Chondrocyte (in vitro differentiated cells): ENCODE data around the gene EIPR1. TPM values are rescaled to one million over a fixed set of nuclear protein-coding genes. Genes with fewer than 3 reads are reported as not detected.
"Not testable (repeated sequence)": the region's sequence is repeated elsewhere in the genome, so short reads cannot be mapped to it uniquely, and the experiment has no call there.

Experiments
- DNase-seq: peaks from one replicate; pipeline ENCODE4 v3.0.0; 2021; ENCODE audit warnings: mixed read lengths, low spot score
- H3K27ac Mint-ChIP-seq: one replicate; pipeline ENCODE4 v1.8.0; 2021; ENCODE audit warnings: mild to moderate bottlenecking, moderate library complexity, mixed read lengths; ENCODE audit not compliant: unreplicated experiment
- H3K27me3 Mint-ChIP-seq: 2 replicates; pipeline ENCODE4 v1.8.0; 2021; ENCODE audit warnings: low read depth, mixed read lengths
- H3K36me3 Mint-ChIP-seq: 2 replicates; pipeline ENCODE4 v1.8.0; 2021; ENCODE audit warnings: low read depth, mixed read lengths
- H3K4me1 Mint-ChIP-seq: 2 replicates; pipeline ENCODE4 v1.8.0; 2021; ENCODE audit warnings: low read depth, mild to moderate bottlenecking, mixed read lengths
- H3K4me3 Mint-ChIP-seq: one replicate; pipeline ENCODE4 v1.8.0; 2021; ENCODE audit warnings: mild to moderate bottlenecking, moderate library complexity, mixed read lengths; ENCODE audit not compliant: unreplicated experiment
- H3K9me3 Mint-ChIP-seq: 2 replicates; pipeline ENCODE4 v1.8.0; 2021; ENCODE audit warnings: low read depth, mixed read lengths
- total RNA-seq: library from RNA; stranded (reverse); gene quantifications from 3 replicates; pipeline ENCODE4 v1.2.1, GENCODE V29; 2021
- TF ChIP-seq, protein P1 (sequence below): fragments of 200-600 bp; sonication (generic); IDR thresholded peaks from 2 replicates; pipeline ENCODE4 v1.5.0; 2021; ENCODE audit warnings: antibody characterized with exemption, mild to moderate bottlenecking, moderate library complexity

EIPR1 gene
- total RNA-seq, 1 donor from 2014 or later, result 18.2 TPM

DNA sequence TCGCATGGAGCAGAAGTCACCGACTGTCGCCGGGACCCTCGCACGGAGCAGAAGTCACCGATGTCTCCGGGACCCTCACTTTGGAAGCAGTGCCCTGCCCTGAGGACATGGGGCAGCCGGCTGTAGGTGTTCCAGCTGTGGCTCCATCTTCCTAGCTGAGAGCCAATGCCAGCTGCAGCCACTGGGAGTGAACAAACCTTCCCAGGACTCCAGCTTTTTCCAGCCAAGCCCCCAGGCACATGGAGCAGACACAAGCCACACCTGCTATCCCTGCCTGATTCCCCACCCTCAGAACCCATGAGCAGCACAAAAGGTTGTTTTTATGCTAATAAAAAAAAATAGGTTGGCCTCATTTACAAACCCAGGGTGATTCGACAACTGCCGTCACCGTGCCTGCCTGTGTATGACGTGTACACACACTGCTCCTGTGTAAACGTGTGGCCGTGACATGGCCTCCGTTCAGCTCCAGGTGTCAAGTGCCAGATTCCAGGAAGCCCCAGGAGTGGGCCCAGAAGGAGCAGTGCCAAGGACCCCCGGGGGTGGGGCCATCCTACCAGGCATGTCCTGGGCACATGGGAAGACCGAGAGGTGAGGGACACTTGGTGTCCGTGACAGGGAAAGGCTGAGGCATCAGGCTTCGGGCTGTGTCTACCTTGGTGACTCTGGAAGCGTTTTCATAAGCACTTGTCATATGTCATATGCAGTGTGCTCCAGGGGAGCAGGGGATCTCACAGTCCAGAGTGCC, 91.5 kb downstream of the EIPR1 start:
- TF ChIP-seq, protein P1, sequence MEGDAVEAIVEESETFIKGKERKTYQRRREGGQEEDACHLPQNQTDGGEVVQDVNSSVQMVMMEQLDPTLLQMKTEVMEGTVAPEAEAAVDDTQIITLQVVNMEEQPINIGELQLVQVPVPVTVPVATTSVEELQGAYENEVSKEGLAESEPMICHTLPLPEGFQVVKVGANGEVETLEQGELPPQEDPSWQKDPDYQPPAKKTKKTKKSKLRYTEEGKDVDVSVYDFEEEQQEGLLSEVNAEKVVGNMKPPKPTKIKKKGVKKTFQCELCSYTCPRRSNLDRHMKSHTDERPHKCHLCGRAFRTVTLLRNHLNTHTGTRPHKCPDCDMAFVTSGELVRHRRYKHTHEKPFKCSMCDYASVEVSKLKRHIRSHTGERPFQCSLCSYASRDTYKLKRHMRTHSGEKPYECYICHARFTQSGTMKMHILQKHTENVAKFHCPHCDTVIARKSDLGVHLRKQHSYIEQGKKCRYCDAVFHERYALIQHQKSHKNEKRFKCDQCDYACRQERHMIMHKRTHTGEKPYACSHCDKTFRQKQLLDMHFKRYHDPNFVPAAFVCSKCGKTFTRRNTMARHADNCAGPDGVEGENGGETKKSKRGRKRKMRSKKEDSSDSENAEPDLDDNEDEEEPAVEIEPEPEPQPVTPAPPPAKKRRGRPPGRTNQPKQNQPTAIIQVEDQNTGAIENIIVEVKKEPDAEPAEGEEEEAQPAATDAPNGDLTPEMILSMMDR, result no peak
- Mint-ChIP-seq H3K36me3 (no peaks in the 10 kb centered on the region), H3K9me3 (no peaks in the 10 kb centered on the region), H3K4me1 (no peaks in the 10 kb centered on the region), H3K27ac (no peak overlapping the region), H3K27me3 (no peaks in the 10 kb centered on the region), H3K4me3 (no peak overlapping the region)
- DNase-seq, result peak; percentile 75

DNA sequence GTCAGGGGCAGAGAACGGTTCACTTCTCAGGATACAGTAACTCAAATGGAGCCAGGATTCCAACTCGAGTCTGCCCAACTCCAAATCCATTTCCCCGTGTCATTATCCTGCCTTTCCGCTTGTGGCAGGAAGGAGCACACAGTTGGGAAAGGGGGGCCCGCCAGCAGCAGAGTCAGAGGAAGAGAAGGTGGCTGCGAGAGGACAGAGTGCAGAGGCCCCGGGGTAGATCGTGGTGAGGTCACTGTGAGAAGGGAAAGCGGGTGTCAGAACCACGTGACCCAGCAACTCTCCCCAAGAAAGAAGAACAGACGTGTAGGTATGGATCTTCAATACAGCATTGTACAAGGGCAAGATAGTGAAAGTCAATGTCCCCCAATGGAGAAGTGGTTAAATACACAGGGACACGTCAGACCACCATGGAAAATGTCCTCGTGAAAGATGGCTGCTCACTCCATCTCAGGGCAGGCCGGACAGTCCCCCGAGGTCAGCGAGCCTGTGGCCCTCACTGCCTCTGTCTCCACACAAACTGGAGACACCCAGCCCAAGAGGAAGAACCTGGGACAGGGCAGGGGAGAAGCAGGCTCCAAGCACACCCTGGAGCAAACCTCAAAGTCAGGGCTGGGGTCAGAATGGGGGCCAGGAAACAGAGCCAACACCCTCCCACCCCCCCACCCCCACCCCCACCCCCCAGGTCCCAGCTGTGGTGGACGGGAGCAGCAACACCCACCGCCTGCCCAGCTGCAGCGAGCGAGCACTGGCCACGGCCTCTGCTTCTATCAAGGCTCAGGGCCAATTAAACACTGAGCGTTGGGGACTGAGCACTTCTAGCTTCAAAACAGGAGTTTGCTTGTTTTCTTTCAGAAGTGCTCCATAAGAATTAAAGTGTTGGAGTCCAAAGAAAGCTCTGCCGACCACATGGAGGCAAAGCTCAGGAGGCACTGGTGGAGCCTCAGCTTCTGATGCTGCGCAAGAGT, 92.7 kb downstream of the EIPR1 start:
- no peak overlapping the region for H3K4me3 Mint-ChIP-seq
- peak; percentile 66 for DNase-seq
- no peak overlapping the region for H3K27ac Mint-ChIP-seq
- H3K27me3 Mint-ChIP-seq, result no peaks in the 10 kb centered on the region
- no peaks in the 10 kb centered on the region for H3K9me3 Mint-ChIP-seq
- H3K36me3 Mint-ChIP-seq, result no peaks in the 10 kb centered on the region
- no peaks in the 10 kb centered on the region for H3K4me1 Mint-ChIP-seq
- TF ChIP-seq, protein P1, result no peak

DNA sequence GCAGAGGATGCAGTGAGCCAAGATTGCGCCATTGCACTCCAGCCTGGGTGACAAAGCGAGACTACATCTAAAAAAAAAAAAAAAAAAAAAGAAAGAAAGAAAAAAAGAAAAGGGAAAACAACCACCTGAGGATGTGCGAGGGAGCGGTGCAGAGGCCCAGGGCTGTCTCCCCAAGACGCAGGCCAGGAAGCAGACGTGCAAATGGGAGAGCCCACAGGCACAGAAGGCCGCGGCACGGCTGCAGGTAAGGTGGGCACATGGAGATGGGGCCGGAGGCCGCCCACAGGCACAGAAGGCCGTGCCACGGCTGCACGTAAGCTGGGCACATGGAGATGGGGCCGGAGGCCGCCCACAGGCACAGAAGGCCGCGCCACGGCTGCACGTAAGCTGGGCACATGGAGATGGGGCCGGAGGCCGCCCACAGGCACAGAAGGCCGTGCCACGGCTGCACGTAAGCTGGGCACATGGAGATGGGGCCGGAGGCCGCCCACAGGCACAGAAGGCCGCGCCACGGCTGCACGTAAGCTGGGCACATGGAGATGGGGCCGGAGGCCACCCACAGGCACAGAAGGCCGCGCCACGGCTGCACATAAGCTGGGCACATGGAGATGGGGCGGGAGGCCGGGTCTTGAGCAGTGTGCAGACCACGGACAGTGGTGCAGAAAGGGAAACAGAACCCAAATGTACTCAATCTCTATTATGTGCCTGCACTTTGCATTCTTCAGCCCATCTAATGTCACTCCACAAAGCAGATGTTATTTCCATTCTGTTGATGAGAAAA, 93.6 kb downstream of the EIPR1 start:
- DNase-seq, result peak; percentile 69
- not testable (repeated sequence) for H3K36me3 Mint-ChIP-seq, H3K4me3 Mint-ChIP-seq, H3K9me3 Mint-ChIP-seq, H3K4me1 Mint-ChIP-seq, H3K27me3 Mint-ChIP-seq, H3K27ac Mint-ChIP-seq

DNA sequence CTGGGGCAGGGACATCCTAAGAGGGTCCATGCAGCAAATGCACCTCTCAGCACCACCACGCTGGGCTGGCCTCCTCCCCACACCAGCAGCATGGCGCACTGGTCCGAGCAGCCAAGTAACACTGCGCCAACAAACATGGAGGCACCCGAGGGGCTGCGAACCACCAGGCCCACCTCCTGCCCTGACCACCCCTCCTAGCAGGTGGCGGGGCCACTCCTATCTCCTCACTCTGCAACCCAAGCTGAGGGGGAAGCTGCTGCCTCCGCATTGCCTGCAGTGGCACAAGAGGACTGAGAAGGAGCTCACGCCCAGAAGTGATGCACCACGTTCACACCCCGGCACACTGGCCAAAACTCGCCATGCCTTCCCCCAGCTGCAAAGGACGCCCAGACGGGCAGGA, 94.4 kb downstream of the EIPR1 start:
- H3K27ac Mint-ChIP-seq, result no peak overlapping the region
- H3K9me3 Mint-ChIP-seq, result no peaks in the 10 kb centered on the region
- no peak overlapping the region for H3K4me3 Mint-ChIP-seq
- TF ChIP-seq, protein P1, result no peak
- no peaks in the 10 kb centered on the region for H3K27me3 Mint-ChIP-seq
- H3K4me1 Mint-ChIP-seq, result no peaks in the 10 kb centered on the region
- no peaks in the 10 kb centered on the region for H3K36me3 Mint-ChIP-seq
- peak; percentile 89 for DNase-seq

DNA sequence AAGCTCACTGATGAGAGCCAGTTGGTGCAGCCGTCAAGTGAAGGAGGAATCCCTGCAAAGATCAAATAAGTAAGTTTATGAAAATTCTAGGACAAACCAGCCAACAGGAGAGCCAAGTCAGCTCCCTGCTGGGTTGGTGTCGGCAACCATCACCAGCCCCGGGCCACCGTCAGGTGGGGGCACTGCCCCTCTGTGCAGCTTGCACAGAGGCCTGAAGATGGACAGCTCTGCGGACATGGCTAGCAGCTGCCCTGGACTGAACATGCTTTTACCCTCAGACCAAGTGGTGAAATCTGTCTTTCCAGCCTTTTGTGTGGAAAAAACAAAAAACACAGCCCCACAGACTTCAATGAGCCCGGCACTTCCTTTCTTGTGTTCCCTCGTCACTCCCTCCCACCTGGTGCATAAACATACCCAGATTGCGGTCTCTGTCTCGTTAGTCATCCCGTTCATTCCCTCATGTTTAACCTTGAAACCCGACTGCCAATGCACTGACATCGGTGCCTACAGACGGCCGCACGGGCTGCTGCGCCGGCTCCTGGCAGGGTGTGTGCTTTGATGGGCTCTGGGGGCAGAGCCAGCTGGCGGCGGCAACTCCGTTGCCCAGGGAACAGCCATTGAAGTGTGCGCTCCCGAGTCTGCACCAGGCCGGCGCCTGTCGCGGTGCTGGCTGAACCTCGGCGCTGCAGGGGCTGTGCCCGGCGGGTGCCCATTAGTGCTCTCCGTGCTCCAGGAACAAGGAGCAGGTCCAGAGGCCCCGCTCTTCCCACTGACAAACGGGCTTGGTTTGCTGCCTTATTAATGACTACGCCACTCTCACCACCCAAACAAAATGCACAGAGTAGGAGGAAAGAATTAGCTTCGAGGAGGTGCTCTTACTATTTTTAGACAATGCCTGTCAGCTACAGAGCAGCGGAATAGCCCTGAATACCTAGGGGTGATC, 95.3 kb downstream of the EIPR1 start:
- Mint-ChIP-seq H3K4me1 (no peaks in the 10 kb centered on the region), H3K4me3 (no peak overlapping the region), H3K9me3 (no peaks in the 10 kb centered on the region), H3K27me3 (no peaks in the 10 kb centered on the region), H3K36me3 (no peaks in the 10 kb centered on the region), H3K27ac (peak overlapping the region; percentile 24)
- peak; percentile 75 for DNase-seq
- TF ChIP-seq, protein P1, result no peak
